Neutrophil (primary cell): ENCODE results near the gene PLA1A.

Experiments
- H3K27ac ChIP-seq: fragments of 200-600 bp; sonication (generic); 2 replicates; pipeline ENCODE4 v1.5.1; 2016; ENCODE audit warnings: mild to moderate bottlenecking, moderate library complexity
- H3K27me3 ChIP-seq: fragments of 200-600 bp; sonication (generic); 2 replicates; pipeline ENCODE4 v1.6.0; 2016; ENCODE audit warnings: mild to moderate bottlenecking
- H3K36me3 ChIP-seq: fragments of 200-600 bp; sonication (generic); 2 replicates; pipeline ENCODE4 v1.5.1; 2017
- H3K4me1 ChIP-seq, 2 experiments: fragments of 200-600 bp in 1 of 2; sonication (generic) in 1 of 2; 1 replicate in 1 of 2; 2 replicates in 1 of 2; pipeline versions ENCODE4 v1.5.1 to v1.6.1; 2013 to 2016; ENCODE audit warnings: low read depth in 1 of 2, low read length in 1 of 2, mild to moderate bottlenecking in 1 of 2, moderate library complexity in 1 of 2; ENCODE audit not compliant: control insufficient read depth in 1 of 2, insufficient read depth in 1 of 2
- H3K4me3 ChIP-seq, 2 experiments: fragments of 200-600 bp in 1 of 2; sonication (generic) in 1 of 2; 1 replicate in 1 of 2; 2 replicates in 1 of 2; pipeline ENCODE4 v1.5.1; 2013 to 2016; ENCODE audit warnings: low read depth in 1 of 2, low read length in 1 of 2, mild to moderate bottlenecking in 1 of 2, moderate library complexity in 1 of 2
- H3K9me3 ChIP-seq: fragments of 200-600 bp; sonication (generic); 2 replicates; pipeline ENCODE4 v1.5.1; 2016
- TF ChIP-seq, protein P1 (sequence below): fragments of 200-600 bp; sonication (generic); IDR thresholded peaks from 2 replicates; pipeline ENCODE4 v1.5.1; 2016; ENCODE audit warnings: antibody characterized with exemption

The PLA1A gene

GRCh38 chr3:119632829-119633228 lies 35.1 kb downstream of the PLA1A start:
- Histone ChIP-seq H3K4me1 (peaks cover 11 to 23% of the 10 kb centered on the region in 2 experiments), H3K36me3 (no peaks in the 10 kb centered on the region), H3K9me3 (no peaks in the 10 kb centered on the region), H3K27me3 (no peaks in the 10 kb centered on the region), H3K4me3 (no peak overlapping the region), H3K27ac (no peak overlapping the region)
- TF ChIP-seq, protein P1, sequence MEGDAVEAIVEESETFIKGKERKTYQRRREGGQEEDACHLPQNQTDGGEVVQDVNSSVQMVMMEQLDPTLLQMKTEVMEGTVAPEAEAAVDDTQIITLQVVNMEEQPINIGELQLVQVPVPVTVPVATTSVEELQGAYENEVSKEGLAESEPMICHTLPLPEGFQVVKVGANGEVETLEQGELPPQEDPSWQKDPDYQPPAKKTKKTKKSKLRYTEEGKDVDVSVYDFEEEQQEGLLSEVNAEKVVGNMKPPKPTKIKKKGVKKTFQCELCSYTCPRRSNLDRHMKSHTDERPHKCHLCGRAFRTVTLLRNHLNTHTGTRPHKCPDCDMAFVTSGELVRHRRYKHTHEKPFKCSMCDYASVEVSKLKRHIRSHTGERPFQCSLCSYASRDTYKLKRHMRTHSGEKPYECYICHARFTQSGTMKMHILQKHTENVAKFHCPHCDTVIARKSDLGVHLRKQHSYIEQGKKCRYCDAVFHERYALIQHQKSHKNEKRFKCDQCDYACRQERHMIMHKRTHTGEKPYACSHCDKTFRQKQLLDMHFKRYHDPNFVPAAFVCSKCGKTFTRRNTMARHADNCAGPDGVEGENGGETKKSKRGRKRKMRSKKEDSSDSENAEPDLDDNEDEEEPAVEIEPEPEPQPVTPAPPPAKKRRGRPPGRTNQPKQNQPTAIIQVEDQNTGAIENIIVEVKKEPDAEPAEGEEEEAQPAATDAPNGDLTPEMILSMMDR, result no peak

GRCh38 chr3:119635719-119636118 lies 38.0 kb downstream of the PLA1A start:
- Histone ChIP-seq H3K27me3 (no peaks in the 10 kb centered on the region), H3K9me3 (no peaks in the 10 kb centered on the region), H3K4me1 (peaks cover 15 to 19% of the 10 kb centered on the region in 2 experiments), H3K27ac (no peak overlapping the region), H3K36me3 (no peaks in the 10 kb centered on the region), H3K4me3 (no peak overlapping the region)
- TF ChIP-seq, protein P1, result no peak

DNA sequence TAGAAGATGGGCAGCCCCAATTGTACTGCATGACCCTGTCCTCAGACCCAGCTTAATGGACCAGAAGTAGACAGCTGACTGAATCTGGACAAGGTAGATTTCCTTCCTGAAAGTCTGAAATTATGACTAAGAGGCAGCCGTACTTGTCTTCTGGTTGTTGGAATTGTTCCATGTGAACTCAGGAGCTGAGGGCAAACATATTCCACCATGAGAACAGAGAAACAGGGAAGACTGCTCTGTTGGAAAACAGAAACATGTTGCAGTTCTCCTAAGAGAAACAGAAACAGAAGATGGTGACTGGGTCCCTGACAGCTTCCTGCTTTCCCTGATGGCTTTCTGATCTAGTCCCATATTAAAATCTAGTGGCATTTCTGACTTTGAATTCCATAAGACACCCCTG lies 38.6 kb downstream of the PLA1A start:
- H3K4me3 ChIP-seq, result no peak overlapping the region
- no peak overlapping the region for H3K27ac ChIP-seq
- H3K36me3 ChIP-seq, result no peaks in the 10 kb centered on the region
- H3K4me1 ChIP-seq, result peaks cover 13 to 17% of the 10 kb centered on the region in 2 experiments
- H3K27me3 ChIP-seq, result no peaks in the 10 kb centered on the region
- no peaks in the 10 kb centered on the region for H3K9me3 ChIP-seq
- TF ChIP-seq, protein P1, result no peak

DNA sequence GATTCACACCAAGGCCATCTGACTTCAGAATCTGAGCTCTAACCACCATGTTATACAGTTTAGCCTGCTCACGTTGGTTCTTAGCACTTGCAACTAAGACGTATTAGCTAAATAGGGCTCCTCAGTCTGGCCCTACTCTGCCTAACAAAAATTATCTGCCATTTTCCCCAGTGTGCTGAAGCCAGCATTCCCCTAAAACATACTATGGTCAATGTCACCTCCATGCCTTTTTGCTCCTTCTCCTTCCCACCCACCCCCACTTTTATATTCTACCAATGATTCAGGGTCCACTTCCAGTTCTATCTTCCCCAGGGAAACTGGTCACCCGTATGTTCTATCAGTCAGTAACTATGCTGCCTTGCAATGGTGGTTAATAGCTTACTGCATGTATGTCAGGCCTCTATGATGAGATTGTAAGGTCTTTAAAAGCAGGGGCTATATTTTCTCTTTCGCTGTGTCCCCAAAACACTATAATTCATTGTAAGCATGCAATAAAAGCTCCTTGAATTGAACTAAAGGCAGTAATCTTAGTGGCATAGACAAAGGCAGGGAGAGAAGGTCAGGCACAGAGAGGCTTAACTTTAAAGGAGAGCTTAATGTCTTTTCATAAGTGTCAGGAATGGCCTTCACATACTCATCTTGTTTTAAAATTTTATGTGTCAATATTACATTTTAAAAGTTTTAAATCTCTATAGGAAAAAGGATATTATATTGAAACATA lies 39.4 kb downstream of the PLA1A start:
- peak overlapping the region; percentile 59 for H3K27ac ChIP-seq
- H3K9me3 ChIP-seq, result no peaks in the 10 kb centered on the region
- peaks cover 13 to 17% of the 10 kb centered on the region in 2 experiments for H3K4me1 ChIP-seq
- no peak overlapping the region for H3K4me3 ChIP-seq
- H3K36me3 ChIP-seq, result no peaks in the 10 kb centered on the region
- TF ChIP-seq, protein P1, result no peak
- H3K27me3 ChIP-seq, result no peaks in the 10 kb centered on the region

GRCh38 chr3:119637679-119638477 lies 40.2 kb downstream of the PLA1A start:
- H3K4me3 ChIP-seq, result peak overlapping the region; percentile 6 to 43
- H3K4me1 ChIP-seq, result peaks cover 13 to 17% of the 10 kb centered on the region in 2 experiments
- H3K27me3 ChIP-seq, result no peaks in the 10 kb centered on the region
- peak overlapping the region; percentile 59 for H3K27ac ChIP-seq
- TF ChIP-seq, protein P1, result no peak
- no peaks in the 10 kb centered on the region for H3K36me3 ChIP-seq
- H3K9me3 ChIP-seq, result no peaks in the 10 kb centered on the region
